Gastrocnemius medialis (tissue), 4 donors: Measurements from ENCODE around the gene ALDH1A3.

Experiments
- POLR2A ChIP-seq, 2 donors: fragments of 450-650 bp; IDR thresholded peaks; one replicate each; pipeline ENCODE4 v1.6.1; 2017; ENCODE audit warnings: antibody characterized with exemption in 2 of 2, mild to moderate bottlenecking in 2 of 2, moderate library complexity in 2 of 2
- TF ChIP-seq, protein P1 (sequence below), 5 experiments: fragments of 450-650 bp in 3 of 5; fragments of 200-600 bp in 2 of 5; sonication (generic) in 2 of 5; IDR thresholded peaks in 4 of 5; conservative IDR thresholded peaks in 1 of 5; 1 replicate in 4 of 5; 2 replicates in 1 of 5; pipeline ENCODE4 v1.5.1; 2016 to 2019; ENCODE audit warnings: antibody characterized with exemption in 5 of 5, mild to moderate bottlenecking in 3 of 5, moderate library complexity in 3 of 5

DNA sequence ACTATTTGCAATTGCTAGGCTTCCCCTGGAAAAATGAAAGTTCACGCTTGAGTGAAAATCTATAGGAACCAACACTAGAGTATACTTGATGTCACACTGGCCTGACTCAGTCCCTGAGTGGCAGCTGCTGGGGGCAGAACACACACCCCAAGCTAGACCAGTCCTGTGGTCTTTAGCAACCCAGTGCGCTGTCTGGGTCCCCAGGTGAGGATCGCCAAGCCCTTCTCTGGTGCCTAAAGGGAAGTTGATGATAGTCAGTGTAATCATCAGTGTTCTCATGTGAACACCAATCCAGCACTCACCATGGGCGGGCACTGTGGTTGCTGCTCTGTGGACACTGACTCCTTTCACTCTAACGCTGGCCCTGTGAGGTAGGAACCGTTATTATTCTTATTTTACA, 11.2 kb downstream of the ALDH1A3 start:
- TF ChIP-seq, protein P1, sequence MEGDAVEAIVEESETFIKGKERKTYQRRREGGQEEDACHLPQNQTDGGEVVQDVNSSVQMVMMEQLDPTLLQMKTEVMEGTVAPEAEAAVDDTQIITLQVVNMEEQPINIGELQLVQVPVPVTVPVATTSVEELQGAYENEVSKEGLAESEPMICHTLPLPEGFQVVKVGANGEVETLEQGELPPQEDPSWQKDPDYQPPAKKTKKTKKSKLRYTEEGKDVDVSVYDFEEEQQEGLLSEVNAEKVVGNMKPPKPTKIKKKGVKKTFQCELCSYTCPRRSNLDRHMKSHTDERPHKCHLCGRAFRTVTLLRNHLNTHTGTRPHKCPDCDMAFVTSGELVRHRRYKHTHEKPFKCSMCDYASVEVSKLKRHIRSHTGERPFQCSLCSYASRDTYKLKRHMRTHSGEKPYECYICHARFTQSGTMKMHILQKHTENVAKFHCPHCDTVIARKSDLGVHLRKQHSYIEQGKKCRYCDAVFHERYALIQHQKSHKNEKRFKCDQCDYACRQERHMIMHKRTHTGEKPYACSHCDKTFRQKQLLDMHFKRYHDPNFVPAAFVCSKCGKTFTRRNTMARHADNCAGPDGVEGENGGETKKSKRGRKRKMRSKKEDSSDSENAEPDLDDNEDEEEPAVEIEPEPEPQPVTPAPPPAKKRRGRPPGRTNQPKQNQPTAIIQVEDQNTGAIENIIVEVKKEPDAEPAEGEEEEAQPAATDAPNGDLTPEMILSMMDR (IDR thresholded peaks at IDR 0.05 in 4 of 5, conservative IDR thresholded peaks at IDR 0.05 in 1 of 5): no peak
- TF ChIP-seq POLR2A (IDR thresholded peaks at IDR 0.05): no peak
